AG09319 (cell line): ENCODE results near the gene SND1.
"Not testable (repeated sequence)": the region's sequence is repeated elsewhere in the genome, so short reads cannot be mapped to it uniquely, and the experiment has no call there.

Experiments used
- DNase-seq: peaks from one replicate; pipeline ENCODE4 v3.0.0-alpha.2; 2010; ENCODE audit warnings: low read depth; ENCODE audit errors: extremely low read depth
- TF ChIP-seq, protein P1 (sequence below): IDR thresholded peaks from 2 replicates; pipeline ENCODE4 v1.5.1; 2011; ENCODE audit warnings: low read depth, mild to moderate bottlenecking, inconsistent platforms, low read length, moderate library complexity

SND1 gene

DNA sequence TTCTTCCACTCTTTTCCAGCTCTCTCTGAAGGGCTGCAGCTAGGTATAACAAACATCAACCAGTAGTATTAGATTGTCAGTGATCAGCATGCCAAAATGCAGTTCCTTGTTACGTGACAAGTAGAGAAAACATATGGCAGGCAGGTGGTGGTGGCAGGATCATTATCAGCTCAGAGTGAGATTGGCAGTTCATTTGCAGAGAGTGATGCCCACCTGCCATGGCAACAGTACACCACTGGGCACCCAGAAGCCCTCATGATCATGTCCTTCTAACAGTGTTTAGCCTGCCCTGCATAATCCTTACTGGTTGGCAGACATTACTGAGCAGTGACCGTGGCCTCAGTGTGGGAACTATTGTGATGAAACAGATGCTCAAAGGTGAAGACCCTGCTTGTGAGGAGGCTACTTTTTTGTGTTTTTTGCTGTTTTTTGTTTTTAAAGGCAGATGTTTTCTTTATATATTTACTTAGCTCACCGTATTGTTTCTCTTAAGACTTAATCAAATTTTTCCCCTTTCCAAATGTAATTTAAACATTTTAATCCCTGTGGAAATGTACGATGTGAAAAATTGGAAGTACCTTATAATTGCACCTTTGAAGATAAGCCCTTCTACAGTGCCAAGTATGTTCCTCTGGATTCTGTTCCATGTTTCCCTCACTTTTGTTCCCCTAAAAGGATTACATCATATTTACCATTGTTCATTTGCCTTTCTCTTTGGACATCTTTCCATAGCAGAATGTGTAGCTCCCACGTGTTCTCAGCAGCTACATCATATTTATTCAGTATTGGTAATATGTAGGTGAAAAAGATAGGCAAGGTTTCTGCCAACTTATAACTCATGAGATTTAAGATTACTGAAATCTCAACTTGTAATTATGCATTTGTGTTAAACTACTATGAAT is 179.6 kb downstream of the SND1 start:
- DNase-seq, result no peak
- TF ChIP-seq, protein P1, sequence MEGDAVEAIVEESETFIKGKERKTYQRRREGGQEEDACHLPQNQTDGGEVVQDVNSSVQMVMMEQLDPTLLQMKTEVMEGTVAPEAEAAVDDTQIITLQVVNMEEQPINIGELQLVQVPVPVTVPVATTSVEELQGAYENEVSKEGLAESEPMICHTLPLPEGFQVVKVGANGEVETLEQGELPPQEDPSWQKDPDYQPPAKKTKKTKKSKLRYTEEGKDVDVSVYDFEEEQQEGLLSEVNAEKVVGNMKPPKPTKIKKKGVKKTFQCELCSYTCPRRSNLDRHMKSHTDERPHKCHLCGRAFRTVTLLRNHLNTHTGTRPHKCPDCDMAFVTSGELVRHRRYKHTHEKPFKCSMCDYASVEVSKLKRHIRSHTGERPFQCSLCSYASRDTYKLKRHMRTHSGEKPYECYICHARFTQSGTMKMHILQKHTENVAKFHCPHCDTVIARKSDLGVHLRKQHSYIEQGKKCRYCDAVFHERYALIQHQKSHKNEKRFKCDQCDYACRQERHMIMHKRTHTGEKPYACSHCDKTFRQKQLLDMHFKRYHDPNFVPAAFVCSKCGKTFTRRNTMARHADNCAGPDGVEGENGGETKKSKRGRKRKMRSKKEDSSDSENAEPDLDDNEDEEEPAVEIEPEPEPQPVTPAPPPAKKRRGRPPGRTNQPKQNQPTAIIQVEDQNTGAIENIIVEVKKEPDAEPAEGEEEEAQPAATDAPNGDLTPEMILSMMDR, result no peak

DNA sequence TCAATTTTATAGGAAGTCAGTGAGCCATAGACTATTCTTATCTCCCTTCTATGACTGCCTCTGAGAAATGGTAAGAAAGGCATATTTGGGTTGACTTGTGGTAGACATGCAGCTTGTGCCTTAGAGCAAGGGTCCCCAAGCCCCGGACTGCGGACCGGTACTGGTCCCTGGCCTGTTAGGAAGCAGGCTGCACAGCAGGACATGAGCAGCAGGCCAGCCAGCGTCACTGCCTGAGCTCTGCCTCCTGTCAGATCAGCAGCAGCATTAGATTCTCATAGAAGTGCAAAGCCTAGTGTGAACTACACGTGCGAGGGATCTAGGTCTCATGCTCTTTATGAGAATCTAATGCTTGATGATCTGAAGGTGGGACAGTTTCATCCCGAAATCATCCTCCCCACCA is 180.6 kb downstream of the SND1 start:
- TF ChIP-seq, protein P1, result no peak
- no peak for DNase-seq

DNA sequence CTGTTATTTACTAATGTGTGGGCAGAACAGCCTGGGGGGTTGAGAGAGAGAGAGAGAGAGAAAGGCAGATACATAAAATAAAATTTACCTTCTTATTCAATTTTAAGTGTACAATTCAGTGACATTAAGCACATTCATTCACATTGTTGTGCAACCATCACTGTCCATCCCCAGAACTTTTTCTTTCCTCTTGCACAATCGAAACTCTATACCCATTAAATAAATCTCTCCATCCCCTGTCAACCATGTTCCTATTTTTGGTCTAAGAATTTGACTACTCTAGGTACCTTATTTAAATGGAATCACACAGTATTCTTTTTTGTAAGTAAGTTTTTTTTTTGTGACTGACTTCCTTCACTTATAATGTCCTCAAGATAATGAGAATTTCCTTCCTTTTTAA is 181.6 kb downstream of the SND1 start:
- DNase-seq, result peak; percentile 20

DNA sequence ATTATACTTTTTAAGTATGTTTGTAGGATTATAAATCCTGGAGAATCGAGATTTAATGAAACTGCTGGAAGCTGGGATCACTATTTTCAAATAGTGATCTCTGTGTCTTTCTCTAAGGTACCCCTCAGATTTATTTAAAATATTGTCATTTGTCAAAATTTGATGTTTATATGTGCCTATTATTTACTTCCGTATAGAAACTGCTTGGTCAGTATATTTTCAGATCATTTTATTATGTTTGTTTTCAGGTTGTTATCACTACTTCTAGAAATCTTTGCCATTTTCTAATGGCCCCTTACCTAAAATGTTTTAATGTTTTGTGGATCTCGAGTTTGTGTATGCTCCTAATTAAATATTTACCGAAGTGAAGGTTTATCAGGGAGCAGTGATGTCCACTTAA is 183.7 kb downstream of the SND1 start:
- no peak for DNase-seq
- TF ChIP-seq, protein P1, result no peak

More for the DNA sequence above, 181.6 kb downstream of the SND1 start:
- TF ChIP-seq, protein P1, result no peak

DNA sequence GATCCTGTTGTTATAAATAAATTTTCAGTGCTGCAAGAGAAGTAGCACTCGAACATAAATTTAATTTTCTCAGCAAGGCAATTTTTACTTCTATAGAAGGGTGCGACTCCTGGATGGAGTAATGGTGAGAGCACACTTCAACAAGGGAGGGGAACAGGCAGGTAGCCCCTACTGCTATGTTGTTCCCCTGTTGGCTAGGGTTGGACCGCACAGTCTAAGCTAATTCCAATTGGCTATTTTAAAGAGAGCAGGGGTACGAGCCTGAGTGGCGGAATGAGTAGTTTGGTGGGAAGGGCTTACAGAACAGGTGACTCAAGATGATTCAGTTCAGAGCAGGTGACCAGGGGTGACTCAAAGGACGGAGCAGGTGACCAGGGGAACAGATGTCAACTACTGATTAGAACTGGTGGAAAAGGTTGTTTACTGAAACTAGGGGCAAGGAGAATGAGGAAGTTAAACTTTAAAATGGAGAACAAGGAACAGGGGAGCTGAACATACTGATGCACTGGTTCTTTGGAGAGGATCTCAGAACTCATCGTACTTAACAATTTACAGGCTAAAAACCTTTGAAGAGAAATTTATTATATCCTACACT is 185.9 kb downstream of the SND1 start:
- DNase-seq, result not testable (repeated sequence)

DNA sequence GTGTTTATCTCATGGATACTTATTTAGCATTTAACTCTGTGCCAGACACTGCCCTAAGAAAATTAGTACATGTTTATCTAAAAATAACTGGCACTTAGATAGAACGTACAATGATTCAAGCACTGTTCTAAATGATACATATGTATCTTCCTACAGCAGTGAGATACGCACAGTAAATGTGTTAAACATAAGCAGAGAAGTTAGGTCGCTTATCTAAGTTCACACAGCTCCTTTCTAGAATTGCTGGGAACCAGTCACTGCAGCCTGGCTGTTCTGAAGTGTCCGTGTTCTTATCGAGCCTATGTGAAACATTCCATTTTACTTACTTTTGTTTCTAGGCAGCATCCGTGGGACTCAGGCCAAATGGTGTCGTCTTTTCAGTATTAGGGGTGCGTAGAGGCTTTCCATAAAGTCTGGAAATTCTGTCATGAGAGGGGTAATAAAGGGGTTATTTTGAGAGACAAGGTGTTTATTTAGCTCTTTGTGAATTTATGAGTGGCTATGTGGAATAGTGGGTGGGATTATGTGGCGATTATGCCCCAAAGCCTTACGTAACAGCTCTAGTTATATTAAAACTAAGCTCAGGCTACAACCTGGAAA is 186.9 kb downstream of the SND1 start:
- DNase-seq, result no peak
- TF ChIP-seq, protein P1, result no peak

DNA sequence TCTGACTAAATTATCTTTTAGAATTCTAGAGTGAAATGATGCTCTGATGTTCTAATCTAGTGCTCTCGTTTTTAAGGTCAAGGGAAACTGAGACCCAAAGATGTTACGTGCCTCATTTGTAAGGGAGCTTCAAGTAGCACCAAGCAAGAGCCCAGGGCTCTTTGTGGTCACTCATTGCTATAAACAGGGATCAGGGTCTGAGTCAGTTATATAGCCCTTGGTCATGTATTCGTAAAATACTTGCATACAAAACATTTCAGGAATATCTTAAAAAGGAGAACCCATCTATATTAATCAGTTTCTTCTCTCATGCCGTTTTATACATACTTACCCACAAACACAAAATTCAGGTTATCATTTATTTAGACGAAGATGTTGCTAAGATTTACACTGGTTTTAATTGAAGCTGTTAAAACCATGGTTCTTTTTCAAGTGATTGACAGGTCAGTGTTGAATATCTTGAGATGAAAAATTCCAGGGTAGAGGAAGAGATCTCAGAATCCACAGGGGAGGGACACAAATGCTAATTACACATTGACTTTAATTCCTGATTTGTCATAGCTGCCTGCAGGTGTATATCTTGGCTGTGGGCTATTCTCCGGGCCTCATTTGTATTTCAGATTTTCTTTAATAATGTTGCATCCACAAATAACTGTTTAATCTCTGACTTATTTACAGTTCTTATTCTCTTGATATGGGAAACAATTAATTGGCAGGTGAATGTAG is 188.4 kb downstream of the SND1 start:
- no peak for DNase-seq
- TF ChIP-seq, protein P1, result no peak
